ENCODE results near the gene ZDHHC13. TPM values are rescaled to one million over a fixed set of nuclear protein-coding genes. Genes with fewer than 3 reads are reported as not detected.
A peak's percentile ranks its signal among the peaks of the same experiment; 100 is the strongest.

ZDHHC13 gene
- total RNA-seq, 1 experiment from 2014 or later, result 8.3 TPM

- H3K27ac Mint-ChIP-seq (ENCODE audit: low read depth, unreplicated experiment), result no peak overlapping the region
- H3K36me3 Mint-ChIP-seq (ENCODE audit: insufficient read depth, unreplicated experiment), result no peaks in the 10 kb centered on the region
- peaks cover 33% of the 10 kb centered on the region for H3K27me3 Mint-ChIP-seq (ENCODE audit: insufficient read depth, unreplicated experiment)
- no peak for DNase-seq (ENCODE audit: unreplicated experiment)
- BruUV-seq (replicated peaks), result no TSS peak
- H3K4me1 Mint-ChIP-seq (ENCODE audit: insufficient read depth, unreplicated experiment), result peaks cover 10% of the 10 kb centered on the region
- no peak overlapping the region for H3K4me3 Mint-ChIP-seq (ENCODE audit: unreplicated experiment)
- intact Hi-C loops (cut with micrococcal nuclease), result no loop called here
- TF ChIP-seq, protein P1, sequence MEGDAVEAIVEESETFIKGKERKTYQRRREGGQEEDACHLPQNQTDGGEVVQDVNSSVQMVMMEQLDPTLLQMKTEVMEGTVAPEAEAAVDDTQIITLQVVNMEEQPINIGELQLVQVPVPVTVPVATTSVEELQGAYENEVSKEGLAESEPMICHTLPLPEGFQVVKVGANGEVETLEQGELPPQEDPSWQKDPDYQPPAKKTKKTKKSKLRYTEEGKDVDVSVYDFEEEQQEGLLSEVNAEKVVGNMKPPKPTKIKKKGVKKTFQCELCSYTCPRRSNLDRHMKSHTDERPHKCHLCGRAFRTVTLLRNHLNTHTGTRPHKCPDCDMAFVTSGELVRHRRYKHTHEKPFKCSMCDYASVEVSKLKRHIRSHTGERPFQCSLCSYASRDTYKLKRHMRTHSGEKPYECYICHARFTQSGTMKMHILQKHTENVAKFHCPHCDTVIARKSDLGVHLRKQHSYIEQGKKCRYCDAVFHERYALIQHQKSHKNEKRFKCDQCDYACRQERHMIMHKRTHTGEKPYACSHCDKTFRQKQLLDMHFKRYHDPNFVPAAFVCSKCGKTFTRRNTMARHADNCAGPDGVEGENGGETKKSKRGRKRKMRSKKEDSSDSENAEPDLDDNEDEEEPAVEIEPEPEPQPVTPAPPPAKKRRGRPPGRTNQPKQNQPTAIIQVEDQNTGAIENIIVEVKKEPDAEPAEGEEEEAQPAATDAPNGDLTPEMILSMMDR (IDR thresholded peaks at IDR 0.05; ENCODE audit: unreplicated experiment), result no peak
- H3K9me3 Mint-ChIP-seq (ENCODE audit: unreplicated experiment), result no peaks in the 10 kb centered on the region
- POLR2A ChIA-PET, result interaction anchor here (0.9 kb wide), 1 partner anchor 32 kb away, joined by 3 read pairs; the partner anchor contains the start of gene ZDHHC13
- CTCF ChIA-PET, result interaction anchor here (0.6 kb wide), 1 partner anchor 240 kb away, joined by 3 read pairs; no protein-coding TSS in a partner anchor
These were observed 32.2 kb upstream of the ZDHHC13 start for GRCh38 chr11:19084661-19085315.

GRCh38 chr11:19087658-19088057 lies 29.3 kb upstream of the ZDHHC13 start:
- BruUV-seq (replicated peaks), result no TSS peak
- Mint-ChIP-seq H3K9me3 (ENCODE audit: unreplicated experiment) (no peaks in the 10 kb centered on the region), H3K4me1 (ENCODE audit: insufficient read depth, unreplicated experiment) (no peaks in the 10 kb centered on the region), H3K36me3 (ENCODE audit: insufficient read depth, unreplicated experiment) (no peaks in the 10 kb centered on the region), H3K27me3 (ENCODE audit: insufficient read depth, unreplicated experiment) (peaks cover 51% of the 10 kb centered on the region), H3K27ac (ENCODE audit: low read depth, unreplicated experiment) (no peak overlapping the region), H3K4me3 (ENCODE audit: unreplicated experiment) (no peak overlapping the region)
- ChIA-PET POLR2A (no interaction called here), CTCF (interaction anchor here (0.6 to 2.6 kb wide), 5 partner anchors 11 to 466 kb away, joined by 3 to 21 read pairs (median 7); no protein-coding TSS in a partner anchor)
- TF ChIP-seq, protein P1 (IDR thresholded peaks at IDR 0.05; ENCODE audit: unreplicated experiment), result no peak
- peak; percentile 53 for DNase-seq (ENCODE audit: unreplicated experiment)
- intact Hi-C loops (cut with micrococcal nuclease), result no loop called here

DNA sequence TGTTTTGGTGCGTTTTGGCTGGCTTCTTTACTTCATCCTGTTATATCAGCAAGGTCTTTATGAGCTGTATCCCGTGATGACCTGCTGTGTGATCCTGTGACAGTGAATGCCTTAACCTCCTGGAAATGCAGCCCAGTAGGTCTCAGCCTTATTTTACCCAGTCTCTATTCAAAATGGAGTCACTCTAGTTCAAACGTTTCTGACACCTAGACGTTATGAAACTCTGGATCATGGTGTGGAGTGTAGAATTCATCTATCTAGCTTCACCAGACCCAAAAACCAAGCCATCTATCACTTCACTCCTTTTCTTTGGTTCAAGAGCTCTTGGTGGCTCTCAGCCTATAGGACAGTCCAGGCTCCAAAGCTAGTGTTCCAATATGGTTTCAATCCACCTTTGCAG lies 28.2 kb upstream of the ZDHHC13 start:
- Mint-ChIP-seq H3K4me1 (ENCODE audit: insufficient read depth, unreplicated experiment) (peaks cover under 1% of the 10 kb centered on the region), H3K27ac (ENCODE audit: low read depth, unreplicated experiment) (no peak overlapping the region), H3K9me3 (ENCODE audit: unreplicated experiment) (no peaks in the 10 kb centered on the region), H3K27me3 (ENCODE audit: insufficient read depth, unreplicated experiment) (peaks cover 51% of the 10 kb centered on the region), H3K4me3 (ENCODE audit: unreplicated experiment) (no peak overlapping the region), H3K36me3 (ENCODE audit: insufficient read depth, unreplicated experiment) (no peaks in the 10 kb centered on the region)
- TF ChIP-seq, protein P1 (IDR thresholded peaks at IDR 0.05; ENCODE audit: unreplicated experiment), result no peak
- intact Hi-C loops (cut with micrococcal nuclease), result no loop called here
- CTCF ChIA-PET, result interaction anchor here (0.8 to 2.6 kb wide), 4 partner anchors 12 to 468 kb away, joined by 4 to 21 read pairs (median 8); no protein-coding TSS in a partner anchor
- POLR2A ChIA-PET, result no interaction called here
- no peak for DNase-seq (ENCODE audit: unreplicated experiment)
- no TSS peak for BruUV-seq (replicated peaks)

DNA sequence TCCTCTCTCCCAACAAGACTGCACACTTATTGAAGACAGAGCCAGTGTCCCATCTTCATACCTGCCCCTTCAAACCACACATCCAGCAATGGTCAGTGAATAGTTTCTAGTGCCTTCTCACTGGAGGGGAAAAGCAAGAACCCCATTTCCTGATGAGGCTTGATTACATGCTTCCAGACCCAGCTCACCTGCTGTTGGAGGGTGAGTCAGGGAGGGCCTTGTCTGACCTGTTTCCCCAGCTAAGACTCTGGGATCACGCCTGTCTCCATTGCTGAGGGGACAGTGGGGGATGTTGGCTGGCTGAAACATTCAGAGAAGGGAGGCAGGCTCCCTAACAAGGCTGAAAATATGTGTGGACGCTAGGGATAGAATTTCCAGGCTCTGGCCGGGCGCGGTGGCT lies 27.5 kb upstream of the ZDHHC13 start:
- BruUV-seq (replicated peaks), result no TSS peak
- no peaks in the 10 kb centered on the region for H3K9me3 Mint-ChIP-seq (ENCODE audit: unreplicated experiment)
- no peak for DNase-seq (ENCODE audit: unreplicated experiment)
- no peak overlapping the region for H3K4me3 Mint-ChIP-seq (ENCODE audit: unreplicated experiment)
- peaks cover 48% of the 10 kb centered on the region for H3K27me3 Mint-ChIP-seq (ENCODE audit: insufficient read depth, unreplicated experiment)
- ChIA-PET POLR2A (no interaction called here), CTCF (interaction anchor here (0.8 to 2.6 kb wide), 4 partner anchors 13 to 464 kb away, joined by 3 to 21 read pairs (median 8); no protein-coding TSS in a partner anchor)
- no peak overlapping the region for H3K27ac Mint-ChIP-seq (ENCODE audit: low read depth, unreplicated experiment)
- H3K36me3 Mint-ChIP-seq (ENCODE audit: insufficient read depth, unreplicated experiment), result no peaks in the 10 kb centered on the region
- intact Hi-C loops (cut with micrococcal nuclease), result no loop called here
- H3K4me1 Mint-ChIP-seq (ENCODE audit: insufficient read depth, unreplicated experiment), result peaks cover 6% of the 10 kb centered on the region
- TF ChIP-seq, protein P1 (IDR thresholded peaks at IDR 0.05; ENCODE audit: unreplicated experiment), result no peak

All from MCF 10A (cell line).